ENCODE measurements around the gene CES2.

CES2 gene

DNA sequence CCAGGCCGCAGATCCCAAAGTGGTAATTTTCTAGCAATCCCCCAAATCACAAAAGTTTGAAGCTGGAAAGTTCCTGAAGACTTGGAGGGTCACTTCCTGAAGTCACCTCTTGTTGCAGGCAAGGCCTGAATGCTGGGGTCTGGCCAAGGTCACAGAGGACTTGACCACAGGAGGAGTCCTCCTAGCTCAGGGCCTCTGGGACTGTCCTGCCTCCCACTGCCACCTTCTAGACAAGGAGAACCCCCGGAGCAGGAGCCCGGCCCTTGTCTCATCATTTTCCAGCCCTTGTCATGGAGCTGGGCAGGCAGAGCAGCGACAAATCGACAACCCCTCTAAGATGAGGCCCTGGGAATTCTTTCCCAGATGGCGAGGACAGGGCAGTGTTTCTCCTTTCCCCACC is 17.0 kb upstream of the CES2 start:
- in situ Hi-C loops (cut with MboI; ENCODE audit: low sequenced_read_pairs) = no loop called here

DNA sequence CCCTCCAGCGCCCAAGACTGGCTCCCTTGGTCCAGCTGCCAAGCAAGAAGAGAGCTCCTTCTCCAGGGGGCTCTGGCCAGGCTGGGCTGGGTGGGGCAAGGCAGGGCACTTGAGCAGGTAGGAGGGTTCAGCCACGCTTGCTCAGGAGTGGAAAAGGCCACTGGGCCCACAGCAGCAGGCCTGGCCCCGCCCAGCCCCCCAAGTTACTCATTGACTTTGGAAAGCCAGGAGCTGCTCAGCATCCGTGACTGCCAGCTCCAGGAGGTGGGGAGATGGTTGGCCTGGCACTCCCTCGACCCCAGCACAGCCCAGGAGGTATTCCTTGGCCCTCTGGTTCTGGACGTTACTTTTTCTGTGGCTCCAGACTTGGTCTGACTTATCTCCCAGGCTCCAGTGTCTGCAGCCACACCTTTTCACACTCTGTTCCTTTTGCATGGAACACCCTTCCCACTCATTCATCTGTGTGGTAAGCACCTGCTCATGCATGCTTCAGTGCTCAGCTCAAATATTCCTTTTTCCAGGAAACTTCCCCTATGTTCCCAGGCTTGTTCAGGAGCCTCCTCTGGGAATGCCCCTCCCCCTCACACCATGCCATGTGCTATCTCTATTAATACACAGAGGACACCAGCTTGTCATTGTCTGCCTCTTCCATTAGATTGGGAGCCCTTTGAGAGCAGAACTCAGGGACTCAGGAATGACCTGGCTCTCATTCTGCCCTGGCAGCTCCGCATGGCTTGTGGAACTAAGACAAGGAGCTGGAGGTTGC is 16.3 kb upstream of the CES2 start, which contains the start of gene CDH16:
Gene CDH16 (minus strand): TSS at position 83 of the 766 bp plus-strand sequence. CDS start 820 bp downstream, outside the sequence.
- in situ Hi-C loops (cut with MboI; ENCODE audit: low sequenced_read_pairs) = no loop called here

GRCh38 chr16:66919569-66920298 is 15.6 kb upstream of the CES2 start:
- in situ Hi-C loops (cut with MboI; ENCODE audit: low sequenced_read_pairs) = no loop called here

DNA sequence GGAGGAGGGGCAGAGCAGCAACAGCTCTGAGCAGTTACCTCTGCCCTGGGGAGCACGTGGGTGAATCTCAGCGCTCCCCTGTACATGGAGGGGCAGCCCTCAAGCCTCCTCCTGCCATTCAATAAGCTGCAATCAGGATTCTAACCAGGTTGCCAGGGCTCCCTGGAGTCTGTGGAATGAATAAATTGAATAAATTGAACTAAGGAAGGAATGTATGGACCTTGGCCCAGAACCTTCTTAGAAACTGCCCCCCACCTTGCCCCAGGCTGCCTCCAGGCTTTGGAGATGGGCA is 15.1 kb upstream of the CES2 start:
- in situ Hi-C loops (cut with MboI; ENCODE audit: low sequenced_read_pairs) = no loop called here

- in situ Hi-C loops (cut with MboI; ENCODE audit: low sequenced_read_pairs) = no loop called here
These were observed 14.2 kb upstream of the CES2 start for GRCh38 chr16:66920924-66921680.

DNA sequence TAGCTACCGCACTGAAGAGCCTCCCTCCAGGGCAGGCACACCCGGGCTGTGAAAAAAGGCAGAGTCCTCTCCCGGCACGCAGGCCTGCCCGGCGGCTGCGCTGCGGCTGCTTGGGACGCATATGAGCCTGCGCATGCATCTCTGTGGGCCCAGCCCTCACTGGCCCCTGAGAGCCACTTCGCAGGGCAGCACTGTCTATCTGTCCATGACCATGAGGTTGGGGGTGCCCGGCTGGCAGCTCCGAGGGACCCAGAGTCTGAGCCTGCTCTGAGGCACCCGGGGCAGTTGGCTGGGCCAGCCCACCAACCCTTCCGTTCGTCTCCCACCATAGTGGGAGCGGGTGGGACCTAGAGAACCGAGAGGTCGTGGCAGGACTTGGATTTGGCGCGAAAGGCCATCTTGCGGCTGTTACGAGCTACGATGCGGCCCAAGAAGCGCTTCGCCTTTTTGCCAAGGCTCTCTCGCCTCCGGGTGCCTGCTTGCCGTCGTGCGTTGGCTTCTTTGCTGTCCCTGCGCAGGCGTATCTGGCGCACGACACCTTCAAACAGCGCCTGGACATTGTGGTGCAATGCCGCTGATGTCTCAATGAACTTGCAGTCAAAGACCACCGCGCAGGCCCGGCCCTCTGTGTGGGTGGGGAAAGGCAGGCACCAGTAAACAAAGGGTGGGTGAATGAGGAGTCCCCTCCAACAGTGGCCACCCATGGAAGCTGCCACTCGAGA is 13.4 kb upstream of the CES2 start:
- in situ Hi-C loops (cut with MboI; ENCODE audit: low sequenced_read_pairs) = no loop called here

DNA sequence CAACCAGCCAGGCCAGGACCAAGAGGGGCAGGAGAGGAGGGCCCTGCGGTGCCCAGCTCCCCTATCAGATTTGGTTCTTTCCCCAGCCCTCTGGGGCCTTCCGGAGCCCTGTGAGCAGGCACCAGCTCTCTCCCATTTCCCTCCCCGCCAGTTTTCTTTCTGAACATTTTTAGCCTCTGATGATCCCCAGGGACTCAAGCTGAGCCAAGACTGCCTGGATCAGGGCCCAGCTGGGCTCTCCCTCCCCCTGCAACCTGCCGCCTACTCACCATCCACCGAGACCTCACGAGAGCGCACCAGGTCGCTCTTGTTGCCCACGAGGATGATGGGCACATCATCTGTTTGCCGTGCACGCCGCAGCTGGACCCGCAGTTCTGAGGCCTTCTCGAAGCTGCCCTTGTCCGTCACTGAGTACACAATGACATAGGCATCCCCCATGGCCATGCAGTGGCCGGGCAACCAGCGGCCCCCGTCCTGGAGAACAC is 12.0 kb upstream of the CES2 start:
- in situ Hi-C loops (cut with MboI; ENCODE audit: low sequenced_read_pairs) = no loop called here

DNA sequence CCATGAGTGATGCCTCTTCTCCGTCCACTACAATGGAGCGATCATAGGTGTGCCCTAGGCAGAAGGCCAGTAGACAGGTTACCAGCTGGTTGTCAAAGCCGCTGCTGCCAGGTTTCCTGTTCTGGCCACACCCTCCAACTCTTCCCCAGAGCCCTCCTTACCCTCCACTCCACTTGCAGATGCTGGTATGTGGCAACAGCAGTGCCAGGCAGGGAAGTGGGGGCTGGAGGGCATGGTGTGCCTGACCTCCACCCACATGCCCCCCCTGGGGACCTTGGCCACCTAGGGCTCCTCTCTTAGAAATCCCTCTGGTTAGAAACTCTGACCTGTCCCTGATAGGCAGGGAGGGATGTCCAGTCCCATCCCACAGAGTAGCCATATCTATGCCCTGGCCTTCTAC is 11.4 kb upstream of the CES2 start:
- in situ Hi-C loops (cut with MboI; ENCODE audit: low sequenced_read_pairs) = no loop called here

GRCh38 chr16:66924527-66925321 is 10.6 kb upstream of the CES2 start:
- in situ Hi-C loops (cut with MboI; ENCODE audit: low sequenced_read_pairs) = no loop called here

GRCh38 chr16:66925322-66925840 is 9.9 kb upstream of the CES2 start, which contains the start of gene RRAD:
Gene RRAD (minus strand): TSS chr16:66925535. CDS start chr16:66925179, 356 bp downstream.
- in situ Hi-C loops (cut with MboI; ENCODE audit: low sequenced_read_pairs) = no loop called here

DNA sequence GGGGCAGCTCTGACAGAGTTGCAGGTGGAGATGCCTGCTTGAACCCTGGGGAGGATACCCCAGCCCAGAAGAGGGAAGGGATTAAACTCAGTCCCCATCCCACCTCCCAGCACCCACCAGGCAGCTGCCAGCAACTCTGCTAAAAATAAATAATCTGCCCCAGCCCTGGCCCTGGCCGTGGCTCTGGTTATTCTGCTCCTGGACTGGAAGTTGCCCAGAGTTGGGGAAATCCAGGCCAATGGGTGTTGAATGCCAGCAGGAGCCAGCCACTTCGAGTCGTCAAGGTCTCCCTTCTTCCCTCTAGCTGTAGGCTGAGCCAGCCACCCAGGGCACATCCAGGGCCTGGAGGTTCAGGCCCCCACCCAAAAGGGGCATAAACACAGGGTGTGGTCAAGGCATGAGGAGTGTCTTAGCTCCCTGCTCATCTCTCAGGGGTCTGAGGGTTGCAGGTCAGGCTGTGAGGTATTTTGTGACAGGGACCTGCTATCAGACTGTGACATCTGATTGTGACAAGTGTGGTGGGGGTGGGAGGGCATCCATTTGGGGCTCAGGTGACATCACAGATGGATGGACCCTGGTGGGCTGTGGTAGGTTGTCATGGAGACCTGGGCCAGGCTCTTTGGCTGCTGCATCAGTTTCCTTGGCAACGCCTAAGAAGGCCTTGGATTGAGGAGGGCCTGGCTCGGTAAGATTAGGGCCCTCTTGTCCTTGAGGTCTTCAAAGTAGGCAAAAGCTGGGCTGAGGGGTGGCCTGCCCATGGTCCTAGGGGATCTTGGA is 9.0 kb upstream of the CES2 start:
- in situ Hi-C loops (cut with MboI; ENCODE audit: low sequenced_read_pairs) = no loop called here

DNA sequence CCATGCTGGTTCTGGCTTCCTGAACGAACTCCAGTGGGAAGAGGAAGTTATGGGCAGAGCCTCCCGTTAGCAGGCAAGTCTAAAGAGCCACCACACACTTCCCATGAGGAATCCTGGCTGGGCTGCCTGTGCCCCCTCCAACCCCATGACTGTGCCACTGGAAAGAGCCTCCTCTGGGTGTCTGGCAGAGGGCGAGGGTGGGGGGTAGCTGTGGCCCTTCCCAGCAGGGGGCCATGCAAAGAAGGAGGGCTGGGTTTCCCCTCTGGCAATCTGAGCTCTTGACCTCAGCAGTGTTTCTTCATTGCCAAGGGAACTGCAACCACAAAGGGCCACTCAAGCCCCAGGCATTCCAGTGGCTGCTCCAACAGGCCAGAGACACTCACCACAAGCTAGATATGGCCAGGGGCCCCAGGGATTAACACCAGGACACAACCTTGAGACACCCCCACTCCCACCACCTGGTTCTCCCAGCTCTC is 8.3 kb upstream of the CES2 start:
- in situ Hi-C loops (cut with MboI; ENCODE audit: low sequenced_read_pairs) = no loop called here

GRCh38 chr16:66927918-66928649 is 7.2 kb upstream of the CES2 start:
- in situ Hi-C loops (cut with MboI; ENCODE audit: low sequenced_read_pairs) = no loop called here

- in situ Hi-C loops (cut with MboI; ENCODE audit: low sequenced_read_pairs) = no loop called here
These were observed 6.5 kb upstream of the CES2 start for GRCh38 chr16:66928702-66929388.

DNA sequence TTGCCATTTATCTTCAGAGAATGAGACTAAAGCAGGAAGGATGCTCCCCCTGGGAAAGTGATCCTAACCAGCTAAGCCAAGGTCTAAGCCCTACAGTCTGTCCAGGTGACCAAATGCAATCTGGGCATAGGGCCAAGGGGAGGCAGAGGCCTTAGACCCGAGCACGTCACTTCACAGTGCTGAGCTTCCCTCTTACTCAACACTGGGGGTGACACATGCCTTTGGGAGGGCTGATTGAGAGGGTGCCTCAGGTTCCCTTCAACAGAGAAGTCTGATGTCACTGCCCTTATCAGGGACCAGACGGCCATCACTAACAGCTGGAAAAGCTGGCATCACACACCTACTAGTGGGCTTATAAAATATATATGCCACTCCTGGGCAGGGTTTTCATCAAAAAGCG is 5.1 kb upstream of the CES2 start:
- in situ Hi-C loops (cut with MboI; ENCODE audit: low sequenced_read_pairs) = no loop called here

DNA sequence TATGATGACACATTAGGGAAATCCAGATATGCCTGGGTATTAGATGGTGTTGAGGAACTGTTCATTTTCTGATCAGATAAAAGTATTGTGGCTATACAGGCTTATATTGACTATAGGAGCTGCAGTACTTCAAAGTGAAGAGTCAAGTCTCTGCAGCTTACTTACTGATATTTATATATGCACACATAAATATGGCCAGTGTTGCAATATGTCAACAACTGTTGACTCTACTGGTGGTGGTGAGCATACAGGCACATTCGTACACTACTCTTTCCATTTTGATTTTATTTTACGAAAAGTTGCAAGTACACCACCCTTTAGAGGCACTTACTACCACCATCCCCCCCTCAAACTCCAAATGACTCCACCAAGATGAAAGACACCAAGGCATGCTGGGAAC is 3.7 kb upstream of the CES2 start:
- in situ Hi-C loops (cut with MboI; ENCODE audit: low sequenced_read_pairs) = no loop called here

DNA sequence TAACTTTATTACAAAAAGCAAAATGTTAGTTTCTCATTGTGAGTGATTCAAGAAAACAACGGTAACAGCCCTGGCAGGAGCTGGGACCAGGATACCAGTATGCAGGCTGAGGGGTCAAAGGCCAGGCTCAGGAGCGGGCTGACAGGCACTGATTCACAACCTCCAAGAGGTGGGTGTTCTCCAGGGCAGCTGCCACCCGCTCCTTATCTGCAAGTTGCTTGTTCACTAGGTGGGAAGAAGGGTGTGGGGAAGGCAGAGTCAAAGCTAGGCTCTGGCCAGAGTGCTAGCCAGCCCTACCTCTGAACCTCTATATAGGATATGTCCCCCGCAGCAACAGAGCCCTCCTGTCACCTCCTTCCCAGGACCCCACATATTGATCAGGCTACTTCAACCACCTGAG is 3.2 kb upstream of the CES2 start:
- in situ Hi-C loops (cut with MboI; ENCODE audit: low sequenced_read_pairs) = no loop called here

DNA sequence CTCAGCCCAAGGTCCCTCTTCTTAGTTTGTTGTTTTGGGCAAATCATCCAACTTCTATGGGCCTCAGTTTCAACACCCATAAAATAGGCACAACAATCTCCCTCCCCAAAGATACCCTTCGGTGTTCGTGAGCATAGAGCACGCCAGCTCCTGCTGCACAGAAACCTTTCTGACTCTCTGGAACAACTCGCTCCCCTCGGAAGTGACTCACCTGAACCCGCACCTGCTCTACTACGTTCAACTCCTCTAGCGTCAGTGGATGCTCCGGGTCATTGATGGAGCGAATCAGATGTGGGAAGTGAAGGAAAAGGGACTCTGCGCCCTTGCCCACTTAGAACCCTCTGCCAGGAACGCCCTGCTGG is 1.6 kb upstream of the CES2 start:
- in situ Hi-C loops (cut with MboI; ENCODE audit: low sequenced_read_pairs) = no loop called here

Measured in hTERT RPE-1 (cell line).